BLaER1 (cell line): ENCODE results near the gene MZT2B.
"Not testable (repeated sequence)": the region's sequence is repeated elsewhere in the genome, so short reads cannot be mapped to it uniquely, and the experiment has no call there.

Source experiments
- H3K27ac ChIP-seq: shearing (Covaris generic); formaldehyde crosslinking; 2 replicates; pipeline ENCODE4 v1.8.1; 2022
- H3K27me3 ChIP-seq: shearing (Covaris generic); formaldehyde crosslinking; 2 replicates; pipeline ENCODE4 v1.8.1; 2022
- H3K36me3 ChIP-seq: shearing (Covaris generic); formaldehyde crosslinking; 2 replicates; pipeline ENCODE4 v1.8.1; 2022
- H3K4me1 ChIP-seq: shearing (Covaris generic); formaldehyde crosslinking; 2 replicates; pipeline ENCODE4 v1.8.1; 2022
- H3K4me2 ChIP-seq: shearing (Covaris generic); formaldehyde crosslinking; 2 replicates; pipeline ENCODE4 v1.8.1; 2022
- H3K4me3 ChIP-seq: shearing (Covaris generic); formaldehyde crosslinking; 2 replicates; pipeline ENCODE4 v1.8.1; 2022
- H3K9ac ChIP-seq: shearing (Covaris generic); formaldehyde crosslinking; 2 replicates; pipeline ENCODE4 v1.8.1; 2022
- H3K9me3 ChIP-seq: shearing (Covaris generic); formaldehyde crosslinking; 2 replicates; pipeline ENCODE4 v1.8.1; 2022
- H4K20me1 ChIP-seq: shearing (Covaris generic); formaldehyde crosslinking; 2 replicates; pipeline ENCODE4 v1.8.1; 2022
- Cebpa-rat ChIP-seq: shearing (Covaris generic); IDR thresholded peaks from 2 replicates; pipeline ENCODE4 v1.8.1; 2022

The MZT2B gene

GRCh38 chr2:130198343-130198742 lies 16.3 kb downstream of the MZT2B start, which contains the start of gene TUBA3E:
Gene TUBA3E, minus strand, starts transcription at chr2:130198439. Its CDS starts 79 bp downstream, at chr2:130198360.
- H3K9ac ChIP-seq, result no peak within 1 kb of the TSS
- TF ChIP-seq Cebpa-rat, result no peak
- H4K20me1 ChIP-seq, result no peaks in the 10 kb centered on the region
- no peak within 1 kb of the TSS for H3K27ac ChIP-seq
- no peak within 1 kb of the TSS for H3K4me3 ChIP-seq
- H3K4me1 ChIP-seq, result no peaks in the 10 kb centered on the region
- no peaks in the 10 kb centered on the region for H3K27me3 ChIP-seq
- no peak within 1 kb of the TSS for H3K4me2 ChIP-seq
- no peaks in the 10 kb centered on the region for H3K9me3 ChIP-seq
- no peaks in the 10 kb centered on the region for H3K36me3 ChIP-seq

- not testable (repeated sequence) for H3K9ac ChIP-seq, H3K27me3 ChIP-seq, H3K9me3 ChIP-seq, H3K4me1 ChIP-seq, H3K36me3 ChIP-seq, H3K4me2 ChIP-seq, H4K20me1 ChIP-seq, H3K27ac ChIP-seq, H3K4me3 ChIP-seq
Observed at GRCh38 chr2:130202518-130202917, 20.5 kb downstream of the MZT2B start.

- not testable (repeated sequence) for H3K4me1 ChIP-seq, H3K4me2 ChIP-seq, H3K9me3 ChIP-seq, H3K27me3 ChIP-seq, H4K20me1 ChIP-seq, H3K4me3 ChIP-seq, H3K27ac ChIP-seq, H3K36me3 ChIP-seq, H3K9ac ChIP-seq
Observed at GRCh38 chr2:130203150-130203549, 21.1 kb downstream of the MZT2B start.

- H3K36me3 ChIP-seq, H3K4me3 ChIP-seq, H3K27me3 ChIP-seq, H3K4me2 ChIP-seq, H4K20me1 ChIP-seq, H3K9me3 ChIP-seq, H3K4me1 ChIP-seq, H3K27ac ChIP-seq, H3K9ac ChIP-seq: not testable (repeated sequence)
Observed at GRCh38 chr2:130207051-130207450, 25.0 kb downstream of the MZT2B start.

- not testable (repeated sequence) for H3K27ac ChIP-seq, H3K4me1 ChIP-seq, H3K9me3 ChIP-seq, H3K4me2 ChIP-seq, H3K27me3 ChIP-seq, H3K36me3 ChIP-seq, H3K4me3 ChIP-seq, H3K9ac ChIP-seq, H4K20me1 ChIP-seq
Observed at GRCh38 chr2:130219147-130219546, 37.1 kb downstream of the MZT2B start.

GRCh38 chr2:130220505-130220904 lies 38.4 kb downstream of the MZT2B start:
- not testable (repeated sequence) for H3K27me3 ChIP-seq, H3K9me3 ChIP-seq, H3K9ac ChIP-seq, H3K4me3 ChIP-seq, H3K4me2 ChIP-seq, H3K4me1 ChIP-seq, H3K36me3 ChIP-seq, H4K20me1 ChIP-seq, H3K27ac ChIP-seq

- not testable (repeated sequence) for H3K4me3 ChIP-seq, H3K4me2 ChIP-seq, H3K27ac ChIP-seq, H3K9ac ChIP-seq, H3K27me3 ChIP-seq, H4K20me1 ChIP-seq, H3K4me1 ChIP-seq, H3K36me3 ChIP-seq, H3K9me3 ChIP-seq
Observed at GRCh38 chr2:130222523-130222922, 40.5 kb downstream of the MZT2B start.

- not testable (repeated sequence) for H3K4me3 ChIP-seq, H3K27me3 ChIP-seq, H3K4me2 ChIP-seq, H3K27ac ChIP-seq, H3K9ac ChIP-seq, H3K4me1 ChIP-seq, H4K20me1 ChIP-seq, H3K9me3 ChIP-seq, H3K36me3 ChIP-seq
Observed at GRCh38 chr2:130228005-130228404, 45.9 kb downstream of the MZT2B start.

GRCh38 chr2:130228467-130229160 lies 46.6 kb downstream of the MZT2B start:
- H4K20me1 ChIP-seq, H3K4me3 ChIP-seq, H3K27ac ChIP-seq, H3K9me3 ChIP-seq, H3K9ac ChIP-seq, H3K27me3 ChIP-seq, H3K36me3 ChIP-seq, H3K4me1 ChIP-seq, H3K4me2 ChIP-seq: not testable (repeated sequence)

GRCh38 chr2:130229161-130229510 lies 47.1 kb downstream of the MZT2B start:
- H3K4me3 ChIP-seq, H3K9ac ChIP-seq, H3K9me3 ChIP-seq, H3K27me3 ChIP-seq, H3K4me2 ChIP-seq, H3K36me3 ChIP-seq, H3K4me1 ChIP-seq, H4K20me1 ChIP-seq, H3K27ac ChIP-seq: not testable (repeated sequence)

GRCh38 chr2:130230376-130230775 lies 48.3 kb downstream of the MZT2B start:
- H3K4me3 ChIP-seq, H4K20me1 ChIP-seq, H3K27me3 ChIP-seq, H3K9me3 ChIP-seq, H3K27ac ChIP-seq, H3K9ac ChIP-seq, H3K4me2 ChIP-seq, H3K4me1 ChIP-seq, H3K36me3 ChIP-seq: not testable (repeated sequence)

GRCh38 chr2:130230907-130231306 lies 48.8 kb downstream of the MZT2B start:
- not testable (repeated sequence) for H3K9me3 ChIP-seq, H3K27ac ChIP-seq, H3K36me3 ChIP-seq, H3K4me2 ChIP-seq, H3K4me1 ChIP-seq, H3K4me3 ChIP-seq, H3K9ac ChIP-seq, H3K27me3 ChIP-seq, H4K20me1 ChIP-seq
